Thyroid gland (tissue), 4 donors: ENCODE results near the gene PLXNA3.

Source experiments
- POLR2A ChIP-seq, 2 donors: fragments of 450-650 bp; IDR thresholded peaks; one replicate each; pipeline ENCODE4 v1.6.1; 2017; ENCODE audit warnings: antibody characterized with exemption in 2 of 2, mild to moderate bottlenecking in 2 of 2, moderate library complexity in 1 of 2
- TF ChIP-seq, protein P1 (sequence below), 6 experiments: fragments of 200-600 bp in 3 of 6; fragments of 450-650 bp in 3 of 6; sonication (generic) in 3 of 6; IDR thresholded peaks; one replicate each; pipeline ENCODE4 v1.5.1; 2016 to 2019; ENCODE audit warnings: antibody characterized with exemption in 6 of 6, mild to moderate bottlenecking in 2 of 6, inconsistent platforms in 1 of 6, moderate library complexity in 1 of 6

DNA sequence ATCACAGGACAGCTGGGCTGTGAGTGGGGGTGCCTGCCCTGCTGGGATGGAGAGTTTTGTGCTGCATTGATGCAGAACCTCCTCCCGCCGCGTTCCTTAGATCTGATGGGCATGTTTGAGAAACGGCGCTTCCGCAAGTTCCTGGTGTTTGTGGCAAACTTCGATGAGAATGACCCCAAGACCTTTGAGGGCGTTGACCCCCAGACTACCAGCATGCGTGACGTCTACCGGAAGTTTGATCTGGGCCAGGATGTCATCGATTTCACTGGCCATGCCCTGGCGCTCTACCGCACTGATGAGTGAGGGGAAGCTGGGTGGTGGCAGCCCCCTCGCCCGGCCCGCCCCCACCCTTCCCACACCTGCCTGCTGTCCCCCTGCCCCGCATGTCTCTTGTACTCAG lies 18.2 kb upstream of the PLXNA3 start:
- TF ChIP-seq, protein P1, sequence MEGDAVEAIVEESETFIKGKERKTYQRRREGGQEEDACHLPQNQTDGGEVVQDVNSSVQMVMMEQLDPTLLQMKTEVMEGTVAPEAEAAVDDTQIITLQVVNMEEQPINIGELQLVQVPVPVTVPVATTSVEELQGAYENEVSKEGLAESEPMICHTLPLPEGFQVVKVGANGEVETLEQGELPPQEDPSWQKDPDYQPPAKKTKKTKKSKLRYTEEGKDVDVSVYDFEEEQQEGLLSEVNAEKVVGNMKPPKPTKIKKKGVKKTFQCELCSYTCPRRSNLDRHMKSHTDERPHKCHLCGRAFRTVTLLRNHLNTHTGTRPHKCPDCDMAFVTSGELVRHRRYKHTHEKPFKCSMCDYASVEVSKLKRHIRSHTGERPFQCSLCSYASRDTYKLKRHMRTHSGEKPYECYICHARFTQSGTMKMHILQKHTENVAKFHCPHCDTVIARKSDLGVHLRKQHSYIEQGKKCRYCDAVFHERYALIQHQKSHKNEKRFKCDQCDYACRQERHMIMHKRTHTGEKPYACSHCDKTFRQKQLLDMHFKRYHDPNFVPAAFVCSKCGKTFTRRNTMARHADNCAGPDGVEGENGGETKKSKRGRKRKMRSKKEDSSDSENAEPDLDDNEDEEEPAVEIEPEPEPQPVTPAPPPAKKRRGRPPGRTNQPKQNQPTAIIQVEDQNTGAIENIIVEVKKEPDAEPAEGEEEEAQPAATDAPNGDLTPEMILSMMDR (IDR thresholded peaks at IDR 0.05), result no peak
- no peak for TF ChIP-seq POLR2A (IDR thresholded peaks at IDR 0.05)
